HCT116 (cell line): ENCODE results near the gene GNB1. TPM values are rescaled to one million over a fixed set of nuclear protein-coding genes. Genes with fewer than 3 reads are reported as not detected.

ENCODE experiments used
- ATAC-seq: fragments of 200-7000 bp; cut with Tn5 transposase; 2 replicates; pipeline ENCODE4 v1.9.1; 2020; ENCODE audit warnings: mild to moderate bottlenecking, moderate library complexity
- BruUV-seq: library from RNA; stranded (reverse); fragments of 400-500 nt; replicated peaks from 2 replicates; lab custom pipeline; 2021; lab: Mats Ljungman, UMichigan
- CTCF ChIA-PET: fragments of 300-600 bp; sonication (Branson Sonifier 250); formaldehyde crosslinking; loops from one replicate; lab custom pipeline; 2021; ENCODE audit warnings: antibody characterized with exemption; lab: Charles Lee
- POLR2A ChIA-PET: fragments of 300-600, 350-600 bp; sonication (Branson Sonifier 250); formaldehyde crosslinking; loops from one replicate; lab custom pipeline; 2021; ENCODE audit warnings: antibody characterized with exemption; lab: Charles Lee
- RAD21 ChIA-PET, 2 experiments: fragments of 300-600 bp; sonication (Branson Sonifier 250); formaldehyde crosslinking; loops; one replicate each; lab custom pipeline; 2023; ENCODE audit warnings: low total read pairs in 2 of 2; ENCODE audit not compliant: uncharacterized antibody in 2 of 2, unreplicated experiment in 2 of 2, low non-redundant PET in 1 of 2; lab: Charles Lee
- DNase-seq: peaks from one replicate; pipeline ENCODE4 v3.0.0-alpha.2; 2010; ENCODE audit warnings: low read depth, low spot score
- H2AFZ ChIP-seq: fragments of 200-600 bp; shearing (Covaris generic), sonication (generic); 2 replicates; pipeline ENCODE4 v1.6.1; 2017; ENCODE audit warnings: low read depth, mixed run types, mixed read lengths, antibody characterized with exemption, low read length; ENCODE audit not compliant: poor library complexity, severe bottlenecking
- H3K27ac ChIP-seq: 2 replicates; pipeline ENCODE4 v1.5.1; 2012; ENCODE audit warnings: low read depth, low read length
- H3K27me3 ChIP-seq: fragments of 200-600 bp; sonication (generic); 2 replicates; pipeline ENCODE4 v1.6.1; 2016; ENCODE audit warnings: mixed run types, low read length, mixed read lengths; ENCODE audit not compliant: insufficient read depth
- H3K36me3 ChIP-seq, 2 experiments: fragments of 200-500 bp in 1 of 2; fragments of 200-600 bp in 1 of 2; sonication (Bioruptor generic) in 1 of 2; sonication (generic) in 1 of 2; 2 replicates each; pipeline versions ENCODE4 v1.5.1 to v1.6.1; 2014 to 2016; ENCODE audit warnings: low read length in 2 of 2, inconsistent platforms in 1 of 2, mixed read lengths in 1 of 2, mixed run types in 1 of 2; ENCODE audit not compliant: insufficient read depth in 2 of 2, control insufficient read depth in 1 of 2
- H3K4me1 ChIP-seq, 2 experiments: fragments of 200-600 bp in 1 of 2; sonication (generic) in 1 of 2; 2 replicates each; pipeline versions ENCODE4 v1.5.1 to v1.6.1; 2012 to 2017; ENCODE audit warnings: low read length in 2 of 2, inconsistent platforms in 1 of 2, mild to moderate bottlenecking in 1 of 2, mixed read lengths in 1 of 2, mixed run types in 1 of 2, moderate library complexity in 1 of 2; ENCODE audit not compliant: insufficient read depth in 2 of 2, control insufficient read depth in 1 of 2
- H3K4me2 ChIP-seq: fragments of 200-600 bp; sonication (generic); 2 replicates; pipeline ENCODE4 v1.6.1; 2017; ENCODE audit warnings: mixed run types, low read length, mixed read lengths
- H3K4me3 ChIP-seq, 2 experiments: fragments of 200-600 bp in 1 of 2; sonication (generic) in 1 of 2; replicated peaks in 1 of 2; 2 replicates each; pipeline ENCODE4 v1.5.1; 2011 to 2016; ENCODE audit warnings: low read length in 2 of 2, control low read depth in 1 of 2, low read depth in 1 of 2, mild to moderate bottlenecking in 1 of 2, mixed read lengths in 1 of 2, mixed run types in 1 of 2
- H3K79me2 ChIP-seq: fragments of 200-600 bp; sonication (generic); 2 replicates; pipeline ENCODE4 v1.6.1; 2017; ENCODE audit warnings: mild to moderate bottlenecking, mixed run types, low read length, moderate library complexity, mixed read lengths; ENCODE audit not compliant: insufficient read depth
- H3K9ac ChIP-seq: fragments of 200-600 bp; sonication (generic); 2 replicates; pipeline ENCODE4 v1.6.1; 2016; ENCODE audit warnings: low read length, mixed read lengths
- H3K9me2 ChIP-seq: fragments of 200-600 bp; sonication (generic), shearing (Covaris generic); 2 replicates; pipeline ENCODE4 v1.6.1; 2017; ENCODE audit warnings: mixed run types, mild to moderate bottlenecking, moderate library complexity; ENCODE audit not compliant: insufficient read depth
- H3K9me3 ChIP-seq, 2 experiments: fragments of 200-500 bp in 1 of 2; fragments of 200-600 bp in 1 of 2; sonication (Bioruptor generic) in 1 of 2; sonication (generic) in 1 of 2; 2 replicates each; pipeline ENCODE4 v1.6.1; 2014 to 2017; ENCODE audit warnings: low read length in 2 of 2, mixed read lengths in 2 of 2, inconsistent platforms in 1 of 2, low read depth in 1 of 2, mild to moderate bottlenecking in 1 of 2, mixed run types in 1 of 2, moderate library complexity in 1 of 2; ENCODE audit not compliant: control insufficient read depth in 1 of 2, insufficient read depth in 1 of 2
- H4K20me1 ChIP-seq: fragments of 200-600 bp; sonication (generic), shearing (Covaris generic); 2 replicates; pipeline ENCODE4 v1.6.1; 2017; ENCODE audit warnings: mixed run types, mild to moderate bottlenecking, moderate library complexity; ENCODE audit not compliant: insufficient read depth
- CBX3 ChIP-seq: IDR thresholded peaks from 2 replicates; pipeline ENCODE4 v1.6.1; 2012; ENCODE audit warnings: low read depth
- ELF1 ChIP-seq: IDR thresholded peaks from 2 replicates; pipeline ENCODE4 v1.6.1; 2012; ENCODE audit warnings: low read depth, borderline replicate concordance
- EZH2phosphoT487 ChIP-seq: fragments of 200-600 bp; IDR thresholded peaks from 2 replicates; pipeline ENCODE4 v1.6.1; 2018; ENCODE audit warnings: antibody characterized with exemption, borderline replicate concordance
- FOSL1 ChIP-seq: IDR thresholded peaks from 2 replicates; pipeline ENCODE4 v1.6.1; 2012; ENCODE audit warnings: low read depth
- JUND ChIP-seq: IDR thresholded peaks from 2 replicates; pipeline ENCODE4 v1.6.1; 2012
- POLR2A ChIP-seq: IDR thresholded peaks from 2 replicates; pipeline ENCODE4 v1.7.0; 2011; ENCODE audit warnings: borderline replicate concordance; ENCODE audit not compliant: insufficient read depth, insufficient read length; ENCODE audit errors: extremely low read depth
- SIN3A ChIP-seq: IDR thresholded peaks from 2 replicates; pipeline ENCODE4 v1.6.1; 2012; ENCODE audit warnings: low read depth
- SRF ChIP-seq: IDR thresholded peaks from 2 replicates; pipeline ENCODE4 v1.6.1; 2012; ENCODE audit warnings: low read depth
- TCF7L2 ChIP-seq: IDR thresholded peaks from 2 replicates; pipeline ENCODE4 v1.7.0; 2011; ENCODE audit warnings: borderline replicate concordance, inconsistent platforms; ENCODE audit not compliant: insufficient read depth, insufficient read length; ENCODE audit errors: extremely low read depth
- YY1 ChIP-seq: IDR thresholded peaks from 2 replicates; pipeline ENCODE4 v1.6.1; 2011; ENCODE audit warnings: low read length, low read depth, moderate library complexity, mild to moderate bottlenecking; ENCODE audit not compliant: insufficient replicate concordance; ENCODE audit errors: extremely low read depth
- ZFX ChIP-seq: fragments of 450-650 bp; IDR thresholded peaks from 2 replicates; pipeline ENCODE4 v1.6.1; 2017
- ZNF274 ChIP-seq: fragments of 200-500 bp; sonication (Bioruptor generic); IDR thresholded peaks from 2 replicates; pipeline ENCODE4 v1.6.1; 2014; ENCODE audit warnings: mild to moderate bottlenecking, low read depth, low read length, inconsistent platforms
- intact Hi-C: fragments of 100-400 bp; cut with micrococcal nuclease; formaldehyde crosslinking; loops from 2 replicates; pipeline ENCODE4 v1.10.0; 2022
- total RNA-seq: library from RNA; stranded (reverse); gene quantifications from one replicate; pipeline ENCODE4 v1.2.1, GENCODE V29; 2021; ENCODE audit not compliant: unreplicated experiment
- TF ChIP-seq, protein P1 (sequence below): IDR thresholded peaks from 2 replicates; pipeline ENCODE4 v1.6.1; 2012

Gene GNB1
- total RNA-seq, 1 experiment from 2014 or later = 371 TPM

DNA sequence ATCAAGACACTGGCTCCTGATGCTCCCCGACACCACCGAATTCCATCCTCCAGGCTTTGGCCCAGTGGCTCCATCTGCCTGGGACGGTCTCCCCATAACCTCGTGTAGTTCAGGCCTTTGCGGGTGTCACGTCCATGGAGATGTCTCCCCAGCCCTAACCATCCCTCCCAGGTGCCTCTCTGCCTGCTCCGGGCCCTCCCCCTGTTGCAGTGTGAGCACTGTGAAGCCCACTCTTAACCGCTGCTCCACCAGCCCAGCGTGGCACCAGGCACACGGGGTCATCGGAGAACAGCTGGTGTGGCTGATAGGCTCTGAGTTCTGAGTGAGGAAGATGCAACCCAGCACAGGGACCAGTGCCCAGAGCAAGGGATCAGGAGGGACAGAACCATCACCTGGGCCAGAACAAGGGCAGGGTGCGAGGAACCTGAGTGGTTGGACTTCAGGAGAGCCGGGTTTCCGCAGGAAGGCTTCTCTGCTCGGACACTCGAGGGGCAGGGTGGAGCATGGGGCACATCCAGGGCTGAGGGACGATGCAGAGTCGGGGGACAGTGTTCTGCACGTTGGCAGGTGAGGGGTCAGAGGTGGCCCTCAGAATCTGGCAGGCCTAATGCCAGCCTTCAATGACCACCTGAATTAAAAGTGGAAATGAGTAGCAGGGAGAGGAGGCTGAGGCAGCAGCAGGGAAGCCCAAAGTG is 2.6 kb upstream of the GNB1 start:
- H3K4me3 ChIP-seq = no peak overlapping the region
- H3K9me3 ChIP-seq = no peaks in the 10 kb centered on the region
- H3K4me2 ChIP-seq = no peak overlapping the region
- H3K4me1 ChIP-seq = peaks cover 38 to 60% of the 10 kb centered on the region in 2 experiments
- CTCF ChIA-PET = no interaction called here
- no peak for ATAC-seq
- no peak overlapping the region for H3K27ac ChIP-seq
- H3K9ac ChIP-seq = no peak overlapping the region
- POLR2A ChIA-PET = interaction anchor here (1.1 kb wide), 1 partner anchor 12 kb away, joined by 3 read pairs; no protein-coding TSS in a partner anchor
- H3K27me3 ChIP-seq = no peaks in the 10 kb centered on the region
- no peaks in the 10 kb centered on the region for H3K36me3 ChIP-seq
- H3K9me2 ChIP-seq = no peaks in the 10 kb centered on the region
- no TSS peak for BruUV-seq
- H4K20me1 ChIP-seq = peaks cover 7% of the 10 kb centered on the region; the same call in 1 of the 2 replicates
- intact Hi-C loops = no loop called here
- H2AFZ ChIP-seq = no peak overlapping the region
- RAD21 ChIA-PET = no interaction called here
- TF ChIP-seq SIN3A (no peak), ZFX (no peak), JUND (no peak), ZNF274 (no peak), EZH2phosphoT487 (no peak), SRF (no peak), POLR2A (no peak)
- TF ChIP-seq, protein P1, sequence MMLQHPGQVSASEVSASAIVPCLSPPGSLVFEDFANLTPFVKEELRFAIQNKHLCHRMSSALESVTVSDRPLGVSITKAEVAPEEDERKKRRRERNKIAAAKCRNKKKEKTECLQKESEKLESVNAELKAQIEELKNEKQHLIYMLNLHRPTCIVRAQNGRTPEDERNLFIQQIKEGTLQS = no peak
- TF ChIP-seq, all 23 proteins: peak for 0
- peaks cover 18% of the 10 kb centered on the region for H3K79me2 ChIP-seq
- no peak for DNase-seq

DNA sequence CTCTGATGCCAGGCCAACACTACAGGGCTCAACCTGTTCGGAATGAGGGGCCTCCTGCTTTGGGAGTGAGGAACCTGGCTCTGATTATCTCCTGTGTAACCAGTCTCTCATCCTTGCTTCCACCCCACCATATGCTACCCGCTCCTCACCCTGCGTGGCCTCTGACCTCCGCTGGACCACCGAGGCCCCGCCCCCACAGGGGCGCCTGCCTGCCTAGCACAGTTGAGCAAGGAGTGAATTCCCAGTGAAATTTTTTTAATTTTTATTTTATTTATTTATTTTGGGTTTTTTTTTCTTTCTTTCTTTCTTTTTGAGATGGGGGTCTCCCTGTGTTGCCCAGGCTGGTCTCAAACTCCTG is 1.9 kb upstream of the GNB1 start:
- RAD21 ChIA-PET = no interaction called here
- peak overlapping the region; percentile 84 for H3K4me2 ChIP-seq
- peak overlapping the region; percentile 60; the same call in 1 of the 2 replicates for H3K27ac ChIP-seq
- peaks cover 14% of the 10 kb centered on the region; the same call in 1 of the 2 replicates for H4K20me1 ChIP-seq
- DNase-seq (no peak), ATAC-seq (no peak)
- CTCF ChIA-PET = interaction anchor here (1.3 kb wide), 1 partner anchor 16 kb away, joined by 4 read pairs; no protein-coding TSS in a partner anchor
- peaks cover 25% of the 10 kb centered on the region for H3K79me2 ChIP-seq
- intact Hi-C loops = no loop called here
- H3K36me3 ChIP-seq = no peaks in the 10 kb centered on the region; a peak in 1 of 4 replicates
- H3K4me3 ChIP-seq = peak overlapping the region in 1 of 2 experiments; percentile 68; a peak in 3 of 4 replicates
- H3K9me3 ChIP-seq = no peaks in the 10 kb centered on the region
- H2AFZ ChIP-seq = no peak overlapping the region
- POLR2A ChIA-PET = no interaction called here
- no peaks in the 10 kb centered on the region for H3K27me3 ChIP-seq
- H3K9me2 ChIP-seq = no peaks in the 10 kb centered on the region
- TF ChIP-seq TCF7L2 (no peak), EZH2phosphoT487 (no peak), FOSL1 (no peak), YY1 (no peak), CBX3 (no peak), ELF1 (no peak)
- TF ChIP-seq, protein P1 = no peak
- no TSS peak for BruUV-seq
- H3K9ac ChIP-seq = no peak overlapping the region
- peaks cover 43 to 66% of the 10 kb centered on the region in 2 experiments for H3K4me1 ChIP-seq
